CD14-positive monocyte (primary cell): ENCODE measurements around the gene RETSAT. TPM values are rescaled to one million over a fixed set of nuclear protein-coding genes. Genes with fewer than 3 reads are reported as not detected.

Source experiments
- DNase-seq, 3 donors: peaks; one replicate each; pipeline ENCODE4 v3.0.0-alpha.2; 2011 to 2022
- H2AFZ ChIP-seq: 2 replicates; pipeline ENCODE4 v1.6.0; 2012; ENCODE audit warnings: mild to moderate bottlenecking, low read depth, low read length, inconsistent platforms; ENCODE audit not compliant: insufficient read depth, poor library complexity, severe bottlenecking
- H3K27ac ChIP-seq, 2 donors: 1 replicate in 1 of 2; 2 replicates in 1 of 2; pipeline ENCODE4 v1.5.1; 2012 to 2013; ENCODE audit warnings: low read length in 2 of 2, control low read depth in 1 of 2, inconsistent platforms in 1 of 2, low read depth in 1 of 2, mild to moderate bottlenecking in 1 of 2
- H3K27me3 ChIP-seq, 2 donors: one replicate each; pipeline versions ENCODE4 v1.6.0 to v1.6.1; 2011 to 2013; ENCODE audit warnings: low read length in 2 of 2; ENCODE audit not compliant: control insufficient read depth in 2 of 2, insufficient read depth in 2 of 2
- H3K36me3 ChIP-seq, 2 donors: replicated peaks in 1 of 2; 1 replicate in 1 of 2; 2 replicates in 1 of 2; pipeline versions ENCODE4 v1.5.1 to v1.6.1; 2012 to 2013; ENCODE audit warnings: low read length in 2 of 2, control low read depth in 1 of 2, inconsistent platforms in 1 of 2, mild to moderate bottlenecking in 1 of 2; ENCODE audit not compliant: insufficient read depth in 2 of 2, control insufficient read depth in 1 of 2
- H3K4me1 ChIP-seq, 2 donors: 1 replicate in 1 of 2; 2 replicates in 1 of 2; pipeline versions ENCODE4 v1.5.1 to v1.6.1; 2012 to 2013; ENCODE audit warnings: low read length in 2 of 2, control low read depth in 1 of 2, inconsistent platforms in 1 of 2, mild to moderate bottlenecking in 1 of 2, moderate library complexity in 1 of 2; ENCODE audit not compliant: insufficient read depth in 2 of 2, control insufficient read depth in 1 of 2
- H3K4me2 ChIP-seq: replicated peaks from 2 replicates; pipeline ENCODE3; 2012; ENCODE audit warnings: low read length, moderate library complexity, mild to moderate bottlenecking; ENCODE audit not compliant: poor library complexity, severe bottlenecking; ENCODE audit errors: extremely low read depth
- H3K4me3 ChIP-seq, 3 experiments: fragments of 200-600 bp in 1 of 3; sonication (generic) in 1 of 3; replicated peaks in 1 of 3; 1 replicate in 2 of 3; 2 replicates in 1 of 3; pipeline ENCODE4 v1.5.1; 2011 to 2013; ENCODE audit warnings: low read length in 3 of 3, mild to moderate bottlenecking in 3 of 3, control low read depth in 2 of 3, low read depth in 2 of 3, inconsistent platforms in 1 of 3, moderate library complexity in 1 of 3
- H3K79me2 ChIP-seq: 2 replicates; pipeline ENCODE4 v1.6.0; 2012; ENCODE audit warnings: mild to moderate bottlenecking, control low read depth, inconsistent platforms, low read length, moderate library complexity; ENCODE audit not compliant: insufficient read depth
- H3K9ac ChIP-seq: 2 replicates; pipeline ENCODE4 v1.6.0; 2017; ENCODE audit warnings: low read length, mild to moderate bottlenecking; ENCODE audit not compliant: insufficient read depth, poor library complexity, severe bottlenecking
- H3K9me3 ChIP-seq, 2 donors: replicated peaks in 1 of 2; 1 replicate in 1 of 2; 2 replicates in 1 of 2; pipeline versions ENCODE4 v1.5.1 to v1.6.1; 2012 to 2013; ENCODE audit warnings: low read length in 2 of 2, control low read depth in 1 of 2; ENCODE audit not compliant: control insufficient read depth in 1 of 2, insufficient read depth in 1 of 2
- H4K20me1 ChIP-seq: 2 replicates; pipeline ENCODE4 v1.6.0; 2012; ENCODE audit warnings: mild to moderate bottlenecking, low read length, control low read depth, moderate library complexity; ENCODE audit not compliant: insufficient read depth
- H3K27ac Mint-ChIP-seq, 7 donors: one replicate each; pipeline ENCODE4 v1.8.0; 2020; ENCODE audit warnings: mild to moderate bottlenecking in 7 of 7, mixed read lengths in 7 of 7, moderate library complexity in 6 of 7, inconsistent platforms in 2 of 7
- H3K27me3 Mint-ChIP-seq, 3 donors: one replicate each; pipeline ENCODE4 v1.8.0; 2021 to 2022; ENCODE audit warnings: low read depth in 3 of 3, mild to moderate bottlenecking in 3 of 3, mixed read lengths in 3 of 3, moderate library complexity in 3 of 3, inconsistent platforms in 1 of 3
- H3K36me3 Mint-ChIP-seq, 2 donors: one replicate each; pipeline ENCODE4 v1.8.0; 2020; ENCODE audit warnings: mixed read lengths in 2 of 2, inconsistent platforms in 1 of 2, mild to moderate bottlenecking in 1 of 2
- H3K4me1 Mint-ChIP-seq: one replicate; pipeline ENCODE4 v1.8.0; 2020; ENCODE audit warnings: mild to moderate bottlenecking, mixed read lengths
- H3K4me3 Mint-ChIP-seq, 2 donors: one replicate each; pipeline ENCODE4 v1.8.0; 2020; ENCODE audit warnings: mild to moderate bottlenecking in 2 of 2, mixed read lengths in 2 of 2, moderate library complexity in 1 of 2
- H3K9me3 Mint-ChIP-seq, 7 donors: one replicate each; pipeline ENCODE4 v1.8.0; 2020 to 2022; ENCODE audit warnings: mixed read lengths in 7 of 7, mild to moderate bottlenecking in 6 of 7, moderate library complexity in 6 of 7, inconsistent platforms in 2 of 7
- WGBS: methylation state at CpG from one replicate; pipeline ENCODE4 v1.1.5; 2013; ENCODE audit warnings: missing lambda C conversion rate; ENCODE audit not compliant: insufficient coverage; 5-methylcytosine and 5-hydroxymethylcytosine counted together
- intact Hi-C, 2 donors: fragments of 100-400 bp; cut with micrococcal nuclease; formaldehyde crosslinking; loops; one replicate each; pipeline versions ENCODE4 v1.15.0 to v1.15.1; 2023
- polyA plus RNA-seq, 3 donors: library from polyadenylated mRNA; depleted of rRNA in 1 of 3; unstranded in 2 of 3; stranded (reverse) in 1 of 3; fragments of 300-500 nt in 2 of 3; fragments of >200 nt in 1 of 3; fragmentation: Illumina TruSeq in 2 of 3; gene quantifications; 1 replicate in 2 of 3; 2 replicates in 1 of 3; pipeline ENCODE4 v1.2.3, GENCODE V29; 2012 to 2021
- TF ChIP-seq, protein P1 (sequence below): fragments of 200-600 bp; IDR thresholded peaks from one replicate; pipeline ENCODE4 v1.8.0; 2022; ENCODE audit warnings: antibody characterized with exemption, mild to moderate bottlenecking

RETSAT gene
- polyA plus RNA-seq, 3 donors: 12.4 to 15.8 (median 15.0) TPM

GRCh38 chr2:85357736-85358135 lies 3.4 kb upstream of the RETSAT start:
- Mint-ChIP-seq H3K27me3 (peaks cover 0 to 2% (median 0%) of the 10 kb centered on the region in 3 donors), H3K27ac (no peak overlapping the region), H3K9me3 (no peaks in the 10 kb centered on the region), H3K4me1 (peaks cover 33% of the 10 kb centered on the region), H3K36me3 (peaks cover 52 to 59% of the 10 kb centered on the region in 2 donors), H3K4me3 (no peak overlapping the region)
- Histone ChIP-seq H3K9me3 (no peaks in the 10 kb centered on the region), H3K27ac (no peak overlapping the region), H3K9ac (no peak overlapping the region), H3K4me2 (no peak overlapping the region), H2AFZ (no peak overlapping the region), H3K27me3 (no peaks in the 10 kb centered on the region), H3K79me2 (peaks cover 43% of the 10 kb centered on the region), H3K4me3 (no peak overlapping the region), H3K36me3 (peaks cover 29 to 68% of the 10 kb centered on the region in 2 donors), H4K20me1 (no peaks in the 10 kb centered on the region), H3K4me1 (peaks cover 14 to 22% of the 10 kb centered on the region in 2 donors)
- TF ChIP-seq, protein P1, sequence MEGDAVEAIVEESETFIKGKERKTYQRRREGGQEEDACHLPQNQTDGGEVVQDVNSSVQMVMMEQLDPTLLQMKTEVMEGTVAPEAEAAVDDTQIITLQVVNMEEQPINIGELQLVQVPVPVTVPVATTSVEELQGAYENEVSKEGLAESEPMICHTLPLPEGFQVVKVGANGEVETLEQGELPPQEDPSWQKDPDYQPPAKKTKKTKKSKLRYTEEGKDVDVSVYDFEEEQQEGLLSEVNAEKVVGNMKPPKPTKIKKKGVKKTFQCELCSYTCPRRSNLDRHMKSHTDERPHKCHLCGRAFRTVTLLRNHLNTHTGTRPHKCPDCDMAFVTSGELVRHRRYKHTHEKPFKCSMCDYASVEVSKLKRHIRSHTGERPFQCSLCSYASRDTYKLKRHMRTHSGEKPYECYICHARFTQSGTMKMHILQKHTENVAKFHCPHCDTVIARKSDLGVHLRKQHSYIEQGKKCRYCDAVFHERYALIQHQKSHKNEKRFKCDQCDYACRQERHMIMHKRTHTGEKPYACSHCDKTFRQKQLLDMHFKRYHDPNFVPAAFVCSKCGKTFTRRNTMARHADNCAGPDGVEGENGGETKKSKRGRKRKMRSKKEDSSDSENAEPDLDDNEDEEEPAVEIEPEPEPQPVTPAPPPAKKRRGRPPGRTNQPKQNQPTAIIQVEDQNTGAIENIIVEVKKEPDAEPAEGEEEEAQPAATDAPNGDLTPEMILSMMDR: no peak
- intact Hi-C loops: no loop called here
- no peak for DNase-seq
- no CpG with 5 or more reads among the region's 3 CpGs for WGBS

DNA sequence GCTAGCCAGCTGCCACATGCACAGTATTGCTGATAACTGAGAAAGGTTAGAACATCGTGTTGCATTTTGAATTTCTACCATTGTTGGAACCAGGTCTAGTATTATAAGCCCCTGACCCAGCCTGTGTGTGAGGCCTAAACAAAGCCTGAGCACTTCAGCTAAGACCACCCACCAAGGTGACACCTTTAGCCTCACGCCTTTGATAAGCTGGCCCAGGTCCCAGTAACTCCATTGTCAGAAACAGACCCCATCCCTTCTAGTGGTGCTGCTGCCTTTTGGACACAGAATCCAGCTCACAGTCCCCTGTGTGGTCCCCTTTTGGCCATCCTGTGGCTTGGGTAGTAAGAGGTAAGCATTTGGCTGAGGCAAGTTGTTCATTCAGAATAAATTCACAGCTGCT lies 1.9 kb upstream of the RETSAT start:
- no peaks in the 10 kb centered on the region for H3K9me3 ChIP-seq
- H3K4me1 ChIP-seq: peaks cover 14 to 22% of the 10 kb centered on the region in 2 donors
- peaks cover 45 to 48% of the 10 kb centered on the region in 2 donors for H3K36me3 Mint-ChIP-seq
- no peaks in the 10 kb centered on the region for H3K27me3 ChIP-seq
- TF ChIP-seq, protein P1: no peak
- H3K9me3 Mint-ChIP-seq: no peaks in the 10 kb centered on the region
- no peak overlapping the region for H3K4me3 ChIP-seq
- H3K9ac ChIP-seq: no peak overlapping the region
- peaks cover 0 to 2% (median 0%) of the 10 kb centered on the region in 3 donors for H3K27me3 Mint-ChIP-seq
- H3K4me2 ChIP-seq: no peak overlapping the region
- no peak overlapping the region for H3K27ac ChIP-seq
- peaks cover 23 to 59% of the 10 kb centered on the region in 2 donors for H3K36me3 ChIP-seq
- H3K27ac Mint-ChIP-seq: peak overlapping the region in 1 of 7 donors; percentile 50
- H3K4me3 Mint-ChIP-seq: no peak overlapping the region
- H3K79me2 ChIP-seq: peaks cover 46% of the 10 kb centered on the region
- H3K4me1 Mint-ChIP-seq: peaks cover 33% of the 10 kb centered on the region
- H2AFZ ChIP-seq: no peak overlapping the region
- no peaks in the 10 kb centered on the region for H4K20me1 ChIP-seq
- DNase-seq: no peak
- no CpG with 5 or more reads among the region's 2 CpGs for WGBS
- intact Hi-C loops: no loop called here
